Amniotic stem cell (primary cell): ENCODE measurements around the gene DUX4.
"Not testable (repeated sequence)": the region's sequence is repeated elsewhere in the genome, so short reads cannot be mapped to it uniquely, and the experiment has no call there.

Experiments used
- DNase-seq: peaks from one replicate; lab custom pipeline; 2025; lab: John Stamatoyannopoulos, UW

The DUX4 gene

GRCh38 chr4:190173428-190173827, at the start of gene DUX4:
Gene DUX4 (plus strand): TSS chr4:190173774. CDS start chr4:190173774, 0 bp downstream.
- not testable (repeated sequence) for DNase-seq

- not testable (repeated sequence) for DNase-seq
These were observed 1.9 kb downstream of the DUX4 start for GRCh38 chr4:190175436-190175835.

- DNase-seq: not testable (repeated sequence)
These were observed 4.4 kb downstream of the DUX4 start for GRCh38 chr4:190177727-190178605.

- DNase-seq: not testable (repeated sequence)
These were observed 5.0 kb downstream of the DUX4 start for GRCh38 chr4:190178606-190178990.

DNA sequence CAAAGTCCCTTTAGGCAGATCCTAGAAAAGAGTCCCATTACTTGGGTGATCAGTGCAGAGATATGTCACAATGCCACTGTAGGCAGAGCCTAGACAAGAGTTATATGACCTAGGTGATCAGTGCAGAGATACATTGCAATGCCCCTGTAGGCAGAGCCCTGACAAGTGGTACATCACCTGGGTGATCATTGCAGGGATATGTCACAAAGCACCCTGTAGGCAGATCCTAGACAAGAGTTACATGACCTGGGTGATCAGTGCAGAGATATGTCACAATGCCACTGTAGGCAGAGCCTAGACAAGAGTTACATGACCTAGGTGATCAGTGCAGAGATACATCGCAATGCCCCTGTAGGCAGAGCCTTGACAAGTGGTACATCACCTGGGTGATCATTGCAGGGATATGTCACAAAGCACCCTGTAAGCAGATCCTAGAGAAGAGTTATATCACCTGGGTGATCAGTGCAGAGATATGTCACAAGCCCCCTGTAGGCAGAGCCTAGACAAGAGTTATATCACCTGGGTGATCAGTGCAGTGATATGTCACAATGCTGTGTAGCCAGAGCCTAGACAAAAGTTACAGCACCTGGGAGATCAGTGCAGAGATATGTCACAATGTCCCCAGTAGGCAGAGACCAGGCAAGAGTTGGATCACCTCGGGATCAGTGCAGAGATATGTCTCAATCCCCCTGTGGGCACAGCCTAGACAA, 5.6 kb downstream of the DUX4 start:
- not testable (repeated sequence) for DNase-seq

DNA sequence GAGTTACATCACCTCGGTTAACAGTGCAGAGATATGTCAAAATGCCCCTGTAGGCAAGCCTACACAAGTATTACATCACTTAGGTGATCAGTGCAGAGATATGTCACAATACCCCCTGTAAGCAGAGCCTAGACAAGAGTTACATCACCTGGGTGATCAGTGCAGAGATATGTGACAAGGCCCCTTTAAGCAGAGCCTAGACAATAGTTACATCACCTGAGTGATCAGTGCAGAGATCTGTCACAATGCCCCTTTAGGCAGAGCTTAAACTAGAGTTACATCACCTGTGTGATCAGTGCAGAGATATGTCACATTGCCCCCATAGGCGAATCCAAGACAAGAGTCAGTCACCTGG, 6.1 kb downstream of the DUX4 start:
- DNase-seq: not testable (repeated sequence)

DNA sequence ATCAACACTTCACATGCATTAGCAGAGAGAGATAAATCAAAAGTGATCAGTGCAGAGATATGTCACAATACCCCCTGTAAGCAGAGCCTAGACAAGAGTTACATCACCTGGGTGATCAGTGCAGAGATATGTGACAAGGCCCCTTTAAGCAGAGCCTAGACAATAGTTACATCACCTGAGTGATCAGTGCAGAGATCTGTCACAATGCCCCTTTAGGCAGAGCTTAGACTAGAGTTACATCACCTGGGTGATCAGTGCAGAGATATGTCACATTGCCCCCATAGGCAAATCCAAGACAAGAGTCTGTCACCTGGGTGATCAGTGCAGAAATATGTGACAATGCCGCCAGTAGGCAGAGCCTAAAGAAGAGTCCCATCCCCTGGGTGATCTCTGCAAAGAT, 7.4 kb downstream of the DUX4 start:
- DNase-seq: not testable (repeated sequence)

DNA sequence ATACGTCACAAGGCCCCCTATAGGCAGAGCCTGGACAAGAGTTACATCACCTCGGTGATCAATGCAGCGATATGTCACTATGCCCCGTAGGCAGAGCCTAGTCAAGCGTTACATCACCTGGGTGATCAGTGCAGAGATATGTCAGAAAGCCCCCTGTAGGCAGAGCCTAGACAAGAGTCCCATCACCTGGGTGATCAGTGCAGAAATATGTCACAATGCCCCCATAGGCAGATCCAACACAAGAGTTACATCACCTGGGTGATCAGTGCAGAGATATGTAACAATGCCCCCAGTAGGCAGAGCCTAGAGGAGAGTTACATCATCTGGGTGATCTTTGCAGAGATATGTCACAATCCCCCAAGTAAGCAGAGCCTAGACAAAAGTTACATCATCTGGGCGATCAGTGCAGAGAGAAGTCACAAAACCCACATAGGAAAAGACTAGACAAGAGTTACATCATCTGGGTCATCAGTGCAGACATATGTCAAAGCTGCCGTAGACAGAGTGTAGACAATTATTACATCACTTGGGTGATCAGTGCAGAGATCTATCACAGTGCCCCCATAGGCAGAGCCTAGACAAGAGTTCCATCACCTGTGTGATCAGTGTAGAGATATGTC, 8.0 kb downstream of the DUX4 start:
- DNase-seq: not testable (repeated sequence)

DNA sequence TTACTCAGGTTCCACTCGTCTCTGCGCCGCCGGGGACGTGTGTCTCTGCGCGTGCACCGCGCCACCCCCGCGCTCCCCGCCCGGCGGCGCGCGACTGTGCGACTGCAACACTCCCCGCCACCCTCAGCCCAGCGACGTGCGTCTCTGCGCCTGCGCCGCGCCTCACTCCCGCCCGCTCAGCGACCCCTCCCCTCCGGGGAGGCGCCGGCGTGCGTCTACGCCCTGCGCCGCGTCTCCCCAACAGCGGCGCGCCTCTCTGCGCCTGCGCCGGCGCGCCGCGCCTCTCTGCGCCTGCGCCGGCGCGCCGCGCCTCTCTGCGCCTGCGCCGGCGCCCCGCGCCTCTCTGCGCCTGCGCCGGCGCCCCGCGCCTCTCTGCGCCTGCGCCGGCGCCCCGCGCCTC, 29.9 kb downstream of the DUX4 start:
- DNase-seq: not testable (repeated sequence)
